Pancreas (tissue), 10 donors: ENCODE results near the gene ZNF358. TPM values are rescaled to one million over a fixed set of nuclear protein-coding genes. Genes with fewer than 3 reads are reported as not detected.

Experiments used
- ATAC-seq, 4 donors: fragments of 200-7000 bp; cut with Tn5 transposase; one replicate each; pipeline versions ENCODE4 v1.8.0 to v1.9.1; 2020; ENCODE audit warnings: mild to moderate bottlenecking in 4 of 4, moderate library complexity in 4 of 4
- DNase-seq, 6 donors: peaks; one replicate each; pipeline ENCODE4 v3.0.0-alpha.2; 2020
- FAIRE-seq: peaks from 2 replicates; lab custom pipeline; 2012; peaks lifted over from hg19 to GRCh38; lab: Jason Lieb, UNC
- H3K27ac ChIP-seq, 4 donors: fragments of 200-600 bp; sonication (generic); 1 replicate in 3 of 4; 2 replicates in 1 of 4; pipeline versions ENCODE4 v1.5.0 to v1.8.0; 2020
- H3K27me3 ChIP-seq, 4 donors: fragments of 200-600 bp; one replicate each; pipeline ENCODE4 v1.8.0; 2021
- H3K36me3 ChIP-seq, 3 donors: fragments of 200-600 bp; sonication (generic) in 1 of 3; one replicate each; pipeline versions ENCODE4 v1.5.0 to v1.8.0; 2020 to 2021
- H3K4me1 ChIP-seq, 3 donors: fragments of 200-600 bp; one replicate each; pipeline ENCODE4 v1.8.0; 2021
- H3K4me3 ChIP-seq, 4 donors: fragments of 200-600 bp; sonication (generic) in 2 of 4; one replicate each; pipeline versions ENCODE4 v1.5.0 to v1.8.0; 2020 to 2021
- H3K9me3 ChIP-seq, 4 donors: fragments of 200-600 bp; one replicate each; pipeline ENCODE4 v1.8.0; 2021
- WGBS, 2 donors: extraction: QIAGEN DNeasy Blood & Tissue Kit; methylation state at CpG; one replicate each; pipeline ENCODE4 v1.1.7; 2013; 5-methylcytosine and 5-hydroxymethylcytosine counted together
- intact Hi-C, 3 donors: fragments of 100-400 bp; cut with DNase I; formaldehyde crosslinking; loops; one replicate each; pipeline versions ENCODE4 v1.11.1 to v1.14.2; 2022
- polyA plus RNA-seq, 2 donors: library from polyadenylated mRNA; stranded (reverse); fragments of 200-250 nt; gene quantifications; one replicate each; pipeline ENCODE4 v1.2.3, GENCODE V29; 2013
- total RNA-seq, 6 donors: library from RNA; stranded (reverse); fragmentation: NEBNext Ultra II Directional in 4 of 6; extraction: Animal tissue kit (Norgen Biotek cat#: 25700) in 4 of 6; gene quantifications; one replicate each; pipeline versions ENCODE4 v1.2.1 to v1.2.4, GENCODE V29; 2021 to 2023
- TF ChIP-seq, protein P1 (sequence below), 4 donors: fragments of 200-600 bp; sonication (generic) in 3 of 4; IDR thresholded peaks; one replicate each; pipeline versions ENCODE4 v1.5.0 to v1.8.0; 2021; ENCODE audit warnings: antibody characterized with exemption in 4 of 4
- donor health status: healthy with polysubstance abuse.
- donor health status: DM: no; HTN: no; CAD: no; lungs with moderate emphysema.
- donor health status: DM: no; HTN: no; CAD: no.
- donor health status: control.
- donor health status: control.
- donor health status: Bipolar disorder and iron deficiency.
- donor health status: DM: yes; HTN: yes; CAD: no.
- donor health status: DM: no; HTN: no; CAD: no.
- donor health status: DM: no; HTN: no; CAD: no.
- donor health status: DM: yes; HTN: yes; CAD: no.

The ZNF358 gene
- total and polyA plus RNA-seq, 8 donors = 22.6 to 68.8 (median 24.2) TPM

DNA sequence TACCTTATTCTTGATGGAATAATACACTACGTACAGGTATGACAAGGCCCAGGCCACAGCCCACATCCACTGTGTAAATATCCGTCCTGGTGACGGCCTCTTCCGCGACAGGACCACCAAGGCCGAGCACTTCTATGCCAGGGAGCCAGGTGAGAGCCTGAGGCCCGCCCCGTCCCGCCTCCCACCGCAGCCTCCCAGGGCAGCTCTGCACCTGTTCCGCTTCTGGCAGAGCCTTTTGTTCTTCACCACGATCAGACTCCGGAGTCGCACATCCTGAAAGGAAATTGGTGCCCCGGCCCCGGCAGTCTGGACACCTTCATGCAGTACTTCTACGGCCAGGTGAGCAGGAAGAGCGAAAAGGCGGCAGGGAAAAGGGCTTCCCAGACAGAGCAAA, 10.6 kb upstream of the ZNF358 start:
- DNase-seq = peak in 1 of 6 donors; percentile 49
- FAIRE-seq = no peak
- WGBS, 2 donors = 16 to 22% methylated on average over 19 of the region's 19 CpGs
- H3K4me3 ChIP-seq = peak overlapping the region in 2 of 4 donors; percentile 22 to 30
- no peaks in the 10 kb centered on the region for H3K27me3 ChIP-seq
- ATAC-seq = peak in 2 of 4 donors; percentile 4 to 10
- no peaks in the 10 kb centered on the region for H3K9me3 ChIP-seq
- no peak overlapping the region for H3K27ac ChIP-seq
- TF ChIP-seq, protein P1, sequence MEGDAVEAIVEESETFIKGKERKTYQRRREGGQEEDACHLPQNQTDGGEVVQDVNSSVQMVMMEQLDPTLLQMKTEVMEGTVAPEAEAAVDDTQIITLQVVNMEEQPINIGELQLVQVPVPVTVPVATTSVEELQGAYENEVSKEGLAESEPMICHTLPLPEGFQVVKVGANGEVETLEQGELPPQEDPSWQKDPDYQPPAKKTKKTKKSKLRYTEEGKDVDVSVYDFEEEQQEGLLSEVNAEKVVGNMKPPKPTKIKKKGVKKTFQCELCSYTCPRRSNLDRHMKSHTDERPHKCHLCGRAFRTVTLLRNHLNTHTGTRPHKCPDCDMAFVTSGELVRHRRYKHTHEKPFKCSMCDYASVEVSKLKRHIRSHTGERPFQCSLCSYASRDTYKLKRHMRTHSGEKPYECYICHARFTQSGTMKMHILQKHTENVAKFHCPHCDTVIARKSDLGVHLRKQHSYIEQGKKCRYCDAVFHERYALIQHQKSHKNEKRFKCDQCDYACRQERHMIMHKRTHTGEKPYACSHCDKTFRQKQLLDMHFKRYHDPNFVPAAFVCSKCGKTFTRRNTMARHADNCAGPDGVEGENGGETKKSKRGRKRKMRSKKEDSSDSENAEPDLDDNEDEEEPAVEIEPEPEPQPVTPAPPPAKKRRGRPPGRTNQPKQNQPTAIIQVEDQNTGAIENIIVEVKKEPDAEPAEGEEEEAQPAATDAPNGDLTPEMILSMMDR (IDR thresholded peaks at IDR 0.05) = no peak
- intact Hi-C loops = no loop called here
- peaks cover 0 to 12% (median 0%) of the 10 kb centered on the region in 3 donors for H3K4me1 ChIP-seq
- H3K36me3 ChIP-seq = no peaks in the 10 kb centered on the region

DNA sequence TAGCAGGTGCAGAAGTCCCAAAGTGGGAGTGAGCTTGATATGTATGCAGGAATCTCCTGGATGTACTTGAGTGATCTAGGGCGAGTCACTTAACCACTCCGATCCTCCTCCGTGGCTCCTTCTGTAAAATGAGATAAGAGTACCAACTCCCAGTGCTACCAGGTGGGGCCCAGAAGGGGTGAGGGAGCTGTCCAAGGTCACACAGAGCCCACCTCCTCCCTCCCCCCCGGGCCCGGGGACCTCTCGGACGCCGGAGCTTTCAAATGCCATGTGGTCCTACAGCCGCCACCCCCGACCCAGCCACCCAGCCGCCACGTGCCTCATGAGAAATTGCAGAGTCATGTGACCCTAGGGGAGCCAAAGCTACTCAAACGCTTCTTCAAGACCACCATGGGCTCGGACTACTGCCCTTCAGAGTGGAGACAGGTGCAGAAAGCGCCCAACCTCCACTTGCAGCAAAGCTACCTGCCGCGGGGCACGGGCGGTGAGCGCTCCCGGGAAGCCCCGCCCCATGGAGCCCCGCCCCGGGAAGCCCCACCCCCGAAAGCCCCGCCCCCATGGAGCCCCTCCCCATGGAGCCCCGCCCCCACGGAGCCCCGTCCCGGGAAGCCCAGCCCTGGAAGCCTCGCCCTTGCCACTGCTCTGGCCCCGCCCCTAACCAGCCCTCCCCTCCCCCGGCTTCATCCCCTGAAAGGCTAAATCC, 10.1 kb upstream of the ZNF358 start:
- no peak for FAIRE-seq
- 2 to 7% methylated on average over 29 to 32 of the region's 33 CpGs for WGBS, 2 donors

DNA sequence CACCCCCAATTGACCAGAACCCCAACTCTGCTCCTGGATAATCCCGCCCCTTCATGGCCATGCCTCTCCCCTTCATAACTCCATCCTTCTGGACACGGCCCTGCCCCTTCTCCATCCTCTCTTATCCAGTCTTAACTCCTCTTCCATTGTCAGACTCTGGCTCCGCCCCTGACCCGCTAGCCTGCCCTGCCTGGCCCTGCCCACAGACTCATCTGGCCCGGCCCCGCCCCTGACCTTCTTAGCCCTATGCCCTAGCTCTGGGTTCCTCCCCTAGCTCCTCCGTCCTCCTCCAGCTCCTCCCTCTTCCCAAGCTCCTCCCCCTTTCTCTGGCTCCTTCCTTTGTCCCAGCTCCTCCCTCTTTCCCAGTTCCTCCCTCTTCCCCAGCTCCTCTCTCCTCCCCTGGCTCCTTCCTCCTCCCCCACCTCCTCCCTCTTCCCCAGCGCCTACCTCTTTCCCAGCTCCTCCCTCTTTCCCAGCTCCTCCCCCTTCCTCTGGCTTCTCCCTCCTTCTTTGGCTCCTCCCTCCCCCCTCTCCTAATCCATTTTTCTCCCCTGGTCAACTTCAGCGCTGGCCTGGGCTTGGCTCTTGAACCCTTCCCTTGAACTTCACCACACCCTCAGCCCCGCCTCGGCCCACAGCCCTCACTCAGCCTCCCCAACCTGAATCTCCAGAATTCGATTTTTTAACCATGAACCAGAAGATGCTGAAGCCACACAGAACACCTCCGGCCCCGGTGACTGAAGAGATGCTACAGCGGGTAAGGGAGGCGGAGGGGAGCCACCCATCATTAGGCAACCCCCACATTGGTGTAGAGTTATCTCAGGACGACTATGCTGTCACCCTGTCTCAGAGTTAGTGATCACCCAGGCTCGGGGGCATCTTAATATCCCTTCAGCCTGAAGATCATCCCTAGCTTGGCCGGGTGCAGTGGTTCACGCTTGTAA, 9.2 kb upstream of the ZNF358 start:
- Histone ChIP-seq H3K27ac (no peak overlapping the region), H3K4me3 (no peak overlapping the region), H3K36me3 (no peaks in the 10 kb centered on the region), H3K4me1 (peaks cover 0 to 8% (median 0%) of the 10 kb centered on the region in 3 donors), H3K27me3 (no peaks in the 10 kb centered on the region), H3K9me3 (no peaks in the 10 kb centered on the region)
- 41% methylated on average over 19 to 20 of the region's 20 CpGs for WGBS, 2 donors
- intact Hi-C loops = no loop called here
- ATAC-seq (peak; percentile 84 to 92 (median 88)), FAIRE-seq (no peak), DNase-seq (peak; percentile 84 to 95 (median 91))
- TF ChIP-seq, protein P1 (IDR thresholded peaks at IDR 0.05) = no peak

More for the DNA sequence above, 10.1 kb upstream of the ZNF358 start:
- no peak overlapping the region for H3K27ac ChIP-seq
- ATAC-seq (peak; percentile 66 to 77 (median 74)), DNase-seq (peak in 3 of 6 donors; percentile 70 to 84 (median 83))
- no peaks in the 10 kb centered on the region for H3K27me3 ChIP-seq
- TF ChIP-seq, protein P1 (IDR thresholded peaks at IDR 0.05) = no peak
- H3K9me3 ChIP-seq = no peaks in the 10 kb centered on the region
- intact Hi-C loops = no loop called here
- peaks cover 0 to 9% (median 0%) of the 10 kb centered on the region in 3 donors for H3K4me1 ChIP-seq
- no peaks in the 10 kb centered on the region for H3K36me3 ChIP-seq
- H3K4me3 ChIP-seq = peak overlapping the region in 2 of 4 donors; percentile 22 to 30

DNA sequence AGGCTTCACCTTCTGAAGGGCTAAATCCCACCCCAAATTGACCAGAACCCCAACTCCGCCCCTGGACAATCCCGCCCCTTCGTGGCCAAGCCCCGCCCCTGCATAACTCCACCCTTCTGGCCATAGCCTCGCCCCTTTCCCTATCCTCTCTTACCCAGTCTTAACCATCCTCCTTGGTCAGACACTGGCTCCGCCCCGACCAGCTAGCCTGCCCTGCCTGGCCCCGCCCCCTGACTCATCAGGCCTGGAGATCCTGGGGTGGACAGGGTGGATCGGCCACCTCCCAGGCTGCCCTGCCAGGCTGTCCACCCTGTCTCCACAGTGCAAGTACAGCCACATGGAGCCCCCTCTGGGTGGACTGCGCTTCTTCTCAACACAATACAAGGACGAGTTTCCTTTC, 8.0 kb upstream of the ZNF358 start:
- Histone ChIP-seq H3K4me3 (no peak overlapping the region), H3K27ac (no peak overlapping the region), H3K36me3 (no peaks in the 10 kb centered on the region), H3K9me3 (no peaks in the 10 kb centered on the region), H3K27me3 (no peaks in the 10 kb centered on the region), H3K4me1 (peaks cover 0 to 8% (median 0%) of the 10 kb centered on the region in 3 donors)
- intact Hi-C loops = no loop called here
- FAIRE-seq = no peak
- TF ChIP-seq, protein P1 (IDR thresholded peaks at IDR 0.05) = no peak
- peak; percentile 49 to 85 (median 80) for DNase-seq
- peak; percentile 25 to 64 (median 37) for ATAC-seq
- WGBS, 2 donors = 41 to 43% methylated on average over 11 of the region's 11 CpGs
